GM19099 (cell line): ENCODE measurements around the gene PRM1.

Source experiments
- POLR2A ChIP-seq: IDR thresholded peaks from 3 replicates; pipeline ENCODE4 v1.6.1; 2011; ENCODE audit warnings: low read depth; ENCODE audit not compliant: insufficient read length; ENCODE audit errors: extremely low read depth

The PRM1 gene

GRCh38 chr16:11280616-11281522, at the start of gene PRM1:
Gene PRM1 (minus strand): TSS chr16:11281330. CDS start chr16:11281238, 92 bp downstream.
- no peak for TF ChIP-seq POLR2A

- TF ChIP-seq POLR2A: no peak
Observed at GRCh38 chr16:11330526-11331237, 49.6 kb upstream of the PRM1 start.

- TF ChIP-seq POLR2A: no peak
Observed at GRCh38 chr16:11329891-11330290, 48.8 kb upstream of the PRM1 start.

GRCh38 chr16:11329071-11329491, 48.0 kb upstream of the PRM1 start:
- no peak for TF ChIP-seq POLR2A

GRCh38 chr16:11328172-11329070, 47.3 kb upstream of the PRM1 start:
- peak; percentile 64 for TF ChIP-seq POLR2A

GRCh38 chr16:11327277-11328171, 46.4 kb upstream of the PRM1 start:
- peak; percentile 41 for TF ChIP-seq POLR2A

- no peak for TF ChIP-seq POLR2A
Observed at GRCh38 chr16:11326737-11327276, 45.7 kb upstream of the PRM1 start.

- TF ChIP-seq POLR2A: no peak
Observed at GRCh38 chr16:11326084-11326736, 45.1 kb upstream of the PRM1 start.

- no peak for TF ChIP-seq POLR2A
Observed at GRCh38 chr16:11325404-11326083, 44.4 kb upstream of the PRM1 start.

GRCh38 chr16:11323551-11324336, 42.6 kb upstream of the PRM1 start:
- no peak for TF ChIP-seq POLR2A

GRCh38 chr16:11322823-11323222, 41.7 kb upstream of the PRM1 start:
- no peak for TF ChIP-seq POLR2A

- no peak for TF ChIP-seq POLR2A
Observed at GRCh38 chr16:11321662-11322061, 40.5 kb upstream of the PRM1 start.
